ES-I3 (cell line): ENCODE measurements around the gene TBC1D21.

Experiments used
- H3K36me3 ChIP-seq: 2 replicates; pipeline ENCODE4 v1.6.1; 2013; ENCODE audit warnings: mild to moderate bottlenecking, low read length, control low read depth, moderate library complexity; ENCODE audit not compliant: insufficient read depth
- H3K4me1 ChIP-seq: 2 replicates; pipeline ENCODE4 v1.6.1; 2013; ENCODE audit warnings: mild to moderate bottlenecking, control low read depth, low read length; ENCODE audit not compliant: insufficient read depth
- H3K9ac ChIP-seq: 2 replicates; pipeline ENCODE4 v1.6.1; 2013; ENCODE audit warnings: low read depth, mild to moderate bottlenecking, low read length, moderate library complexity
- H3K9me3 ChIP-seq: 2 replicates; pipeline ENCODE4 v1.6.1; 2013; ENCODE audit warnings: mild to moderate bottlenecking, low read length, moderate library complexity; ENCODE audit not compliant: control insufficient read depth, insufficient read depth

Gene TBC1D21

GRCh38 chr15:73904026-73904815 lies 30.9 kb downstream of the TBC1D21 start:
- Histone ChIP-seq H3K9me3 (no peaks in the 10 kb centered on the region), H3K9ac (no peak overlapping the region), H3K4me1 (no peaks in the 10 kb centered on the region; the same call in 1 of the 2 replicates), H3K36me3 (no peaks in the 10 kb centered on the region)

GRCh38 chr15:73905225-73905827 lies 32.0 kb downstream of the TBC1D21 start:
- no peaks in the 10 kb centered on the region for H3K4me1 ChIP-seq
- no peaks in the 10 kb centered on the region for H3K9me3 ChIP-seq
- no peaks in the 10 kb centered on the region for H3K36me3 ChIP-seq
- H3K9ac ChIP-seq, result no peak overlapping the region

- Histone ChIP-seq H3K9me3 (no peaks in the 10 kb centered on the region), H3K9ac (no peak overlapping the region), H3K4me1 (no peaks in the 10 kb centered on the region), H3K36me3 (no peaks in the 10 kb centered on the region)
Measured at GRCh38 chr15:73906346-73907034, 33.1 kb downstream of the TBC1D21 start.

- Histone ChIP-seq H3K36me3 (no peaks in the 10 kb centered on the region), H3K9ac (no peak overlapping the region), H3K4me1 (no peaks in the 10 kb centered on the region), H3K9me3 (no peaks in the 10 kb centered on the region)
Measured at GRCh38 chr15:73907035-73907408, 33.7 kb downstream of the TBC1D21 start.

GRCh38 chr15:73908030-73908821 lies 34.9 kb downstream of the TBC1D21 start:
- Histone ChIP-seq H3K4me1 (no peaks in the 10 kb centered on the region), H3K9ac (no peak overlapping the region), H3K9me3 (no peaks in the 10 kb centered on the region), H3K36me3 (no peaks in the 10 kb centered on the region)

GRCh38 chr15:73908822-73909122 lies 35.4 kb downstream of the TBC1D21 start:
- Histone ChIP-seq H3K9ac (no peak overlapping the region), H3K9me3 (no peaks in the 10 kb centered on the region), H3K4me1 (no peaks in the 10 kb centered on the region), H3K36me3 (no peaks in the 10 kb centered on the region)

GRCh38 chr15:73909651-73910050 lies 36.3 kb downstream of the TBC1D21 start:
- H3K4me1 ChIP-seq, result no peaks in the 10 kb centered on the region
- H3K9me3 ChIP-seq, result no peaks in the 10 kb centered on the region
- no peaks in the 10 kb centered on the region for H3K36me3 ChIP-seq
- H3K9ac ChIP-seq, result no peak overlapping the region

GRCh38 chr15:73910522-73911303 lies 37.3 kb downstream of the TBC1D21 start:
- H3K9ac ChIP-seq, result no peak overlapping the region
- no peaks in the 10 kb centered on the region for H3K9me3 ChIP-seq
- H3K4me1 ChIP-seq, result no peaks in the 10 kb centered on the region
- no peaks in the 10 kb centered on the region for H3K36me3 ChIP-seq

GRCh38 chr15:73912030-73912596 lies 38.7 kb downstream of the TBC1D21 start:
- no peaks in the 10 kb centered on the region for H3K4me1 ChIP-seq

GRCh38 chr15:73914145-73914544 lies 40.8 kb downstream of the TBC1D21 start:
- no peaks in the 10 kb centered on the region for H3K4me1 ChIP-seq
- peaks cover 2% of the 10 kb centered on the region; the same call in 1 of the 2 replicates for H3K36me3 ChIP-seq
- no peak overlapping the region for H3K9ac ChIP-seq

More at GRCh38 chr15:73912030-73912596, 38.7 kb downstream of the TBC1D21 start:
- Histone ChIP-seq H3K9me3 (no peaks in the 10 kb centered on the region), H3K36me3 (no peaks in the 10 kb centered on the region; the same call in 1 of the 2 replicates), H3K9ac (no peak overlapping the region)

GRCh38 chr15:73915082-73915481 lies 41.7 kb downstream of the TBC1D21 start:
- Histone ChIP-seq H3K36me3 (peaks cover 2% of the 10 kb centered on the region; the same call in 1 of the 2 replicates), H3K9me3 (no peaks in the 10 kb centered on the region), H3K9ac (no peak overlapping the region), H3K4me1 (no peaks in the 10 kb centered on the region)

More at GRCh38 chr15:73914145-73914544, 40.8 kb downstream of the TBC1D21 start:
- no peaks in the 10 kb centered on the region for H3K9me3 ChIP-seq

GRCh38 chr15:73918784-73919183 lies 45.4 kb downstream of the TBC1D21 start:
- Histone ChIP-seq H3K9me3 (no peaks in the 10 kb centered on the region), H3K36me3 (peaks cover 2% of the 10 kb centered on the region; the same call in 1 of the 2 replicates), H3K9ac (no peak overlapping the region), H3K4me1 (peaks cover 18% of the 10 kb centered on the region)

GRCh38 chr15:73919706-73920105 lies 46.3 kb downstream of the TBC1D21 start:
- Histone ChIP-seq H3K9ac (no peak overlapping the region), H3K36me3 (peaks cover 2% of the 10 kb centered on the region; the same call in 1 of the 2 replicates), H3K4me1 (peaks cover 27% of the 10 kb centered on the region), H3K9me3 (no peaks in the 10 kb centered on the region)
